KOPT-K1 (cell line): ENCODE measurements around the gene RNFT1.
"Not testable (repeated sequence)": the region's sequence is repeated elsewhere in the genome, so short reads cannot be mapped to it uniquely, and the experiment has no call there.

Experiments used
- H3K27ac ChIP-seq: fragments of 200-600 bp; sonication (generic); 2 replicates; pipeline ENCODE4 v1.5.1; 2016; ENCODE audit warnings: antibody characterized with exemption, mild to moderate bottlenecking, low read depth, low read length; ENCODE audit not compliant: poor library complexity, severe bottlenecking
- H3K36me3 ChIP-seq: fragments of 200-600 bp; sonication (generic); 2 replicates; pipeline ENCODE4 v1.5.1; 2017; ENCODE audit warnings: antibody characterized with exemption, mild to moderate bottlenecking, low read length, moderate library complexity; ENCODE audit not compliant: insufficient read depth
- H3K9me3 ChIP-seq: fragments of 200-600 bp; sonication (generic); 2 replicates; pipeline ENCODE4 v1.5.1; 2017; ENCODE audit warnings: antibody characterized with exemption, low read length, mild to moderate bottlenecking; ENCODE audit not compliant: insufficient read depth, poor library complexity, severe bottlenecking

Gene RNFT1

GRCh38 chr17:59964482-59965328 lies at the start of gene RNFT1:
RNFT1 (minus strand) TSS chr17:59964740; CDS start chr17:59964663, 77 bp downstream.
- Histone ChIP-seq H3K9me3 (no peaks in the 10 kb centered on the region), H3K36me3 (no peaks in the 10 kb centered on the region), H3K27ac (peak within 1 kb of the TSS; percentile 56)

GRCh38 chr17:60009326-60009725 lies 44.8 kb upstream of the RNFT1 start:
- not testable (repeated sequence) for H3K9me3 ChIP-seq, H3K36me3 ChIP-seq, H3K27ac ChIP-seq

GRCh38 chr17:60008377-60008776 lies 43.8 kb upstream of the RNFT1 start:
- not testable (repeated sequence) for H3K27ac ChIP-seq, H3K36me3 ChIP-seq, H3K9me3 ChIP-seq

GRCh38 chr17:60006160-60006559 lies 41.6 kb upstream of the RNFT1 start:
- Histone ChIP-seq H3K27ac (no peak overlapping the region), H3K36me3 (no peaks in the 10 kb centered on the region), H3K9me3 (no peaks in the 10 kb centered on the region)

GRCh38 chr17:60004561-60004960 lies 40.0 kb upstream of the RNFT1 start:
- not testable (repeated sequence) for H3K36me3 ChIP-seq, H3K9me3 ChIP-seq, H3K27ac ChIP-seq

GRCh38 chr17:60002405-60002804 lies 37.9 kb upstream of the RNFT1 start:
- H3K27ac ChIP-seq, H3K9me3 ChIP-seq, H3K36me3 ChIP-seq: not testable (repeated sequence)

- H3K9me3 ChIP-seq = not testable (repeated sequence)
These were observed 32.1 kb upstream of the RNFT1 start for GRCh38 chr17:59996608-59997007.

GRCh38 chr17:59975166-59975565 lies 10.6 kb upstream of the RNFT1 start:
- not testable (repeated sequence) for H3K27ac ChIP-seq, H3K9me3 ChIP-seq, H3K36me3 ChIP-seq

More at GRCh38 chr17:59996608-59997007, 32.1 kb upstream of the RNFT1 start:
- H3K36me3 ChIP-seq, H3K27ac ChIP-seq: not testable (repeated sequence)

- not testable (repeated sequence) for H3K36me3 ChIP-seq, H3K27ac ChIP-seq, H3K9me3 ChIP-seq
These were observed 8.9 kb upstream of the RNFT1 start for GRCh38 chr17:59973483-59973882.

- no peaks in the 10 kb centered on the region for H3K36me3 ChIP-seq
- H3K9me3 ChIP-seq = no peaks in the 10 kb centered on the region
- no peak overlapping the region for H3K27ac ChIP-seq
These were observed 8.2 kb upstream of the RNFT1 start for GRCh38 chr17:59972778-59973177.

GRCh38 chr17:59971771-59972170 lies 7.2 kb upstream of the RNFT1 start:
- not testable (repeated sequence) for H3K9me3 ChIP-seq, H3K36me3 ChIP-seq, H3K27ac ChIP-seq

- Histone ChIP-seq H3K27ac (peak overlapping the region; percentile 56), H3K36me3 (no peaks in the 10 kb centered on the region), H3K9me3 (no peaks in the 10 kb centered on the region)
These were observed 630 bp downstream of the RNFT1 start for GRCh38 chr17:59963738-59964481.

- no peak overlapping the region for H3K27ac ChIP-seq
- H3K9me3 ChIP-seq = no peaks in the 10 kb centered on the region
- H3K36me3 ChIP-seq = no peaks in the 10 kb centered on the region
These were observed 1.7 kb downstream of the RNFT1 start for GRCh38 chr17:59962739-59963318.

- not testable (repeated sequence) for H3K9me3 ChIP-seq, H3K27ac ChIP-seq, H3K36me3 ChIP-seq
These were observed 5.0 kb downstream of the RNFT1 start for GRCh38 chr17:59959574-59959973.

GRCh38 chr17:59954856-59955255 lies 9.7 kb downstream of the RNFT1 start:
- H3K9me3 ChIP-seq = no peaks in the 10 kb centered on the region
- peaks cover 39% of the 10 kb centered on the region for H3K36me3 ChIP-seq
- H3K27ac ChIP-seq = no peak overlapping the region
